K562 (cell line): Measurements from ENCODE around the gene PIK3C2G. TPM values are rescaled to one million over a fixed set of nuclear protein-coding genes. Genes with fewer than 3 reads are reported as not detected.

Source experiments
- ATAC-seq: fragments of 200-7000 bp; cut with Tn5 transposase; 3 replicates; pipeline ENCODE4 v1.9.1; 2020; ENCODE audit warnings: moderate library complexity
- BruUV-seq: library from RNA; stranded (reverse); fragments of 400-500 nt; replicated peaks from 2 replicates; lab custom pipeline; 2021; lab: Mats Ljungman, UMichigan
- CTCF ChIA-PET: fragments of 300-600 bp; formaldehyde crosslinking; extraction: SDS; loops from one replicate; lab custom pipeline; 2021; ENCODE audit warnings: low intra/inter-chr PET ratio; lab: Yijun Ruan, JAX
- POLR2A ChIA-PET: fragments of 300-600, 350-650 bp; sonication (Branson Sonifier 250); formaldehyde crosslinking; extraction: SDS; loops from one replicate; lab custom pipeline; 2021; ENCODE audit warnings: antibody characterized with exemption, inconsistent platforms; lab: Yijun Ruan, JAX
- DNase-seq, 4 experiments: peaks; one replicate each; pipeline versions ENCODE4 v3.0.0 to v3.0.0-alpha.2; 2011 to 2018; ENCODE audit warnings: low spot score in 3 of 4, mixed read lengths in 3 of 4; ENCODE audit errors: extremely low read depth in 1 of 4
- FAIRE-seq: peaks from 2 replicates; lab custom pipeline; 2011; peaks lifted over from hg19 to GRCh38; lab: Jason Lieb, UNC
- H2AFZ ChIP-seq: 2 replicates; pipeline ENCODE4 v1.6.0; 2011; ENCODE audit warnings: low read depth, low read length, control low read depth, inconsistent platforms
- H3K27ac ChIP-seq: fragments of 200-600 bp; 3 replicates; pipeline ENCODE4 v1.8.0; 2011; ENCODE audit warnings: low read depth, mild to moderate bottlenecking, control low read depth, inconsistent platforms, low read length, moderate library complexity, mixed read lengths; ENCODE audit errors: extremely low read depth
- H3K27me3 ChIP-seq, 2 experiments: fragments of 300-600 bp in 1 of 2; 2 replicates in 1 of 2; 3 replicates in 1 of 2; pipeline versions ENCODE4 v1.6.0 to v1.8.0; 2011; ENCODE audit warnings: inconsistent platforms in 2 of 2, low read length in 2 of 2, mild to moderate bottlenecking in 1 of 2, mixed read lengths in 1 of 2, moderate library complexity in 1 of 2; ENCODE audit not compliant: control insufficient read depth in 2 of 2, insufficient read depth in 2 of 2
- H3K36me3 ChIP-seq: fragments of 300-600 bp; 3 replicates; pipeline ENCODE4 v1.8.0; 2011; ENCODE audit warnings: mild to moderate bottlenecking, low read length, inconsistent platforms; ENCODE audit not compliant: control insufficient read depth, insufficient read depth
- H3K4me1 ChIP-seq, 2 experiments: fragments of 200-600 bp in 1 of 2; replicated peaks in 1 of 2; 2 replicates in 1 of 2; 3 replicates in 1 of 2; pipeline versions ENCODE4 v1.5.1 to v1.8.0; 2011; ENCODE audit warnings: inconsistent platforms in 2 of 2, low read length in 2 of 2, mild to moderate bottlenecking in 1 of 2, mixed read lengths in 1 of 2, moderate library complexity in 1 of 2; ENCODE audit not compliant: control insufficient read depth in 2 of 2, insufficient read depth in 2 of 2
- H3K4me2 ChIP-seq: 2 replicates; pipeline ENCODE4 v1.6.1; 2011; ENCODE audit warnings: low read length, control low read depth, inconsistent platforms, mixed read lengths; ENCODE audit not compliant: insufficient read depth
- H3K4me3 ChIP-seq: fragments of 200-600 bp; sonication (generic), shearing (Covaris generic); 2 replicates; pipeline ENCODE4 v1.5.1; 2016; ENCODE audit warnings: control low read depth, inconsistent platforms
- H3K79me2 ChIP-seq: fragments of 200-600 bp; 3 replicates; pipeline ENCODE4 v1.8.0; 2011; ENCODE audit warnings: low read length, inconsistent platforms; ENCODE audit not compliant: control insufficient read depth, insufficient read depth
- H3K9ac ChIP-seq, 2 experiments: 2 replicates each; pipeline versions ENCODE4 v1.6.0 to v1.6.1; 2011; ENCODE audit warnings: low read depth in 2 of 2, low read length in 2 of 2, control low read depth in 1 of 2, inconsistent platforms in 1 of 2, mild to moderate bottlenecking in 1 of 2, mixed read lengths in 1 of 2; ENCODE audit not compliant: insufficient read depth in 1 of 2
- H3K9me1 ChIP-seq: one replicate; pipeline ENCODE4 v1.6.0; 2011; ENCODE audit warnings: inconsistent platforms, mild to moderate bottlenecking, low read length, moderate library complexity; ENCODE audit not compliant: control insufficient read depth, insufficient read depth
- H3K9me3 ChIP-seq: replicated peaks from 2 replicates; pipeline ENCODE4 v1.5.1; 2011; ENCODE audit warnings: low read depth, low read length, inconsistent platforms; ENCODE audit not compliant: control insufficient read depth, insufficient read depth
- H4K20me1 ChIP-seq: replicated peaks from 2 replicates; pipeline ENCODE4 v1.6.1; 2011; ENCODE audit warnings: low read length, inconsistent platforms, mixed read lengths; ENCODE audit not compliant: control insufficient read depth, insufficient read depth
- ARID3B ChIP-seq: fragments of 250-450 bp; sonication (Bioruptor Pico); IDR thresholded peaks from 2 replicates; pipeline ENCODE4 v1.4.0; 2020; ENCODE audit warnings: borderline replicate concordance
- BCLAF1 ChIP-seq, 2 experiments: fragments of 450-650 bp in 1 of 2; IDR thresholded peaks; 2 replicates each; pipeline ENCODE4 v1.6.1; 2011 to 2017; ENCODE audit warnings: low read depth in 2 of 2, antibody characterized with exemption in 1 of 2, borderline replicate concordance in 1 of 2, low read length in 1 of 2, mild to moderate bottlenecking in 1 of 2, mixed read lengths in 1 of 2; ENCODE audit not compliant: control insufficient read depth in 1 of 2
- CEBPB ChIP-seq: fragments of 450-650 bp; IDR thresholded peaks from 2 replicates; pipeline ENCODE4 v1.6.1; 2016; ENCODE audit warnings: missing genetic modification characterization, missing compliant biosample characterization
- CXXC5 ChIP-seq: fragments of 250-450 bp; sonication (Bioruptor Pico); IDR thresholded peaks from 2 replicates; pipeline ENCODE4 v1.8.0; 2022; ENCODE audit warnings: inconsistent platforms, mild to moderate bottlenecking, moderate library complexity
- ELF1 ChIP-seq: fragments of 200-800 bp; sonication (Bioruptor generic); IDR thresholded peaks from 2 replicates; pipeline ENCODE4 v1.6.1; 2016; ENCODE audit warnings: missing genetic modification characterization, missing compliant biosample characterization
- EP300 ChIP-seq: IDR thresholded peaks from 2 replicates; pipeline ENCODE4 v1.6.1; 2012; ENCODE audit warnings: low read length, improper control_type of control experiment
- HDAC1 ChIP-seq, 2 experiments: fragments of 450-650 bp; IDR thresholded peaks; 2 replicates each; pipeline ENCODE4 v1.6.1; 2016 to 2017; ENCODE audit warnings: inconsistent platforms in 1 of 2, mild to moderate bottlenecking in 1 of 2, moderate library complexity in 1 of 2
- SAP30 ChIP-seq: fragments of 200-600 bp; sonication (generic); IDR thresholded peaks from 2 replicates; pipeline ENCODE4 v1.6.1; 2012; ENCODE audit warnings: borderline replicate concordance, low read depth, mild to moderate bottlenecking, moderate library complexity, low read length, control low read depth, inconsistent platforms; ENCODE audit not compliant: insufficient read depth, poor library complexity, severe bottlenecking
- SMARCE1 ChIP-seq: fragments of 450-650 bp; IDR thresholded peaks from 2 replicates; pipeline ENCODE4 v1.7.1; 2016; ENCODE audit warnings: mild to moderate bottlenecking
- ZSCAN29 ChIP-seq: fragments of 450-650 bp; IDR thresholded peaks from 2 replicates; pipeline ENCODE4 v1.6.1; 2017
- WGBS: fragments of 100-300 bp; shearing (Covaris generic); methylation state at CpG from one replicate; pipeline ENCODE4 v1.1.6; 2016; ENCODE audit warnings: low coverage, mixed read lengths; ENCODE audit not compliant: insufficient coverage; ENCODE audit errors: missing lambda C conversion rate; 5-methylcytosine and 5-hydroxymethylcytosine counted together
- in situ Hi-C: fragments of 300-500 bp; cut with MboI; formaldehyde crosslinking; loops from 4 replicates; pipeline ENCODE4 v1.15.0; 2018; ENCODE audit warnings: inconsistent platforms, mixed read lengths
- intact Hi-C: fragments of 100-400 bp; cut with micrococcal nuclease; formaldehyde crosslinking; loops from 2 replicates; pipeline ENCODE4 v1.14.2; 2022
- polyA plus RNA-seq, 8 experiments: library from polyadenylated mRNA; depleted of rRNA in 4 of 8; stranded (reverse) in 5 of 8; unstranded in 3 of 8; fragments of >200 nt; fragmentation: Nextera tagmentation in 2 of 8; fragmentation: Illumina TruSeq in 1 of 8; extraction: Ambion mirVana in 2 of 8; extraction: Trizol in 1 of 8; gene quantifications; 2 replicates each; pipeline versions ENCODE4 v1.2.1 to v1.2.3, GENCODE V29; 2011 to 2014; ENCODE audit warnings: inconsistent platforms in 1 of 8, missing spikeins in 1 of 8
- total RNA-seq, 7 experiments: library from RNA; depleted of rRNA in 6 of 7; stranded (reverse); fragments of >200 nt in 6 of 7; fragmentation: Illumina TruSeq in 2 of 7; extraction: Trizol in 2 of 7; gene quantifications; 2 replicates each; pipeline versions ENCODE4 v1.2.1 to v1.2.3, GENCODE V29; 2011 to 2021; ENCODE audit warnings: low replicate concordance in 1 of 7
- TF ChIP-seq, protein P1 (sequence below): fragments of 250-450 bp; sonication (Bioruptor Pico); IDR thresholded peaks from 2 replicates; pipeline ENCODE4 v1.8.0; 2021; ENCODE audit warnings: moderate library complexity, mild to moderate bottlenecking, inconsistent platforms
- TF ChIP-seq, protein P2 (sequence below): fragments of 250-450 bp; sonication (Bioruptor Pico); IDR thresholded peaks from 2 replicates; pipeline ENCODE4 v1.8.0; 2021; ENCODE audit warnings: moderate library complexity, mild to moderate bottlenecking, inconsistent platforms

Gene PIK3C2G
- total and polyA plus RNA-seq, 9 of the 15 experiments (the other 6 are each of a cell fraction or from before 2014, with no cell fraction given), result not detected

DNA sequence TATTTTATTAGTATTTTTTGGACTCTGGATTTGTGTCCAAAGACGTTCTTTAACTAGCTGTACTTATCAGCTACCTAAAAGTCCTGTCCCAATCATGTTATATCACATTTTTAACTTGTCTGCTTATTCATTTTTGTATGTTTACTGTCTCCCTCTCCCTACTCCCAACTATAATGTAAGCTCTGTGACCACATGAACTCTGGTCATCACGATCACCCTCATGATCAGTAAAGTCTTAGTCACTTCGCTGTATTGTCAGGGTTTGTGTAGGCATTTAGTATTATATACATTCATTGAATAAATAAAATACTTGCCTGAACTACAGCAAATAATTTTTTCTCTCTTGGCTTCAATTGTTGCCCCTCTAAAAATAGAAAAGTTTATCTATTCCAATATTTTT lies 211.0 kb downstream of the PIK3C2G start:
- FAIRE-seq (no peak), ATAC-seq (no peak), DNase-seq (no peak)
- ChIA-PET CTCF (no interaction called here), POLR2A (no interaction called here)
- WGBS, result 2% methylated on average over 3 of the region's 3 CpGs
- intact Hi-C loops (no loop called here), in situ Hi-C loops (no loop called here)
- Histone ChIP-seq H3K27ac (no peak overlapping the region), H3K27me3 (no peaks in the 10 kb centered on the region), H3K4me1 (no peaks in the 10 kb centered on the region), H3K4me3 (no peak overlapping the region), H4K20me1 (no peaks in the 10 kb centered on the region), H3K79me2 (no peaks in the 10 kb centered on the region), H3K9ac (no peak overlapping the region), H3K4me2 (no peak overlapping the region), H3K36me3 (no peaks in the 10 kb centered on the region), H3K9me3 (no peaks in the 10 kb centered on the region), H2AFZ (no peak overlapping the region), H3K9me1 (no peaks in the 10 kb centered on the region)
- no peak for TF ChIP-seq ARID3B (CRISPR knock-in tag)
- TF ChIP-seq ELF1 (tag), result no peak
- no peak for TF ChIP-seq BCLAF1 (IDR thresholded peaks at IDR 0.05; ENCODE audit: borderline replicate concordance in 1 of 2, control insufficient read depth in 1 of 2, low read depth in 2 of 2, low read length in 1 of 2)
- TF ChIP-seq SAP30, result no peak
- TF ChIP-seq HDAC1 (IDR thresholded peaks at IDR 0.05), result no peak
- no peak for TF ChIP-seq CXXC5 (CRISPR knock-in tag)
- TF ChIP-seq, protein P1, sequence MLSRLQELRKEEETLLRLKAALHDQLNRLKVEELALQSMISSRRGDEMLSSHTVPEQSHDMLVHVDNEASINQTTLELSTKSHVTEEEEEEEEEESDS, result no peak
- TF ChIP-seq SMARCE1, result no peak
- TF ChIP-seq EP300, result no peak
- TF ChIP-seq CEBPB, result no peak
- TF ChIP-seq ZSCAN29, result no peak
- TF ChIP-seq, protein P2, sequence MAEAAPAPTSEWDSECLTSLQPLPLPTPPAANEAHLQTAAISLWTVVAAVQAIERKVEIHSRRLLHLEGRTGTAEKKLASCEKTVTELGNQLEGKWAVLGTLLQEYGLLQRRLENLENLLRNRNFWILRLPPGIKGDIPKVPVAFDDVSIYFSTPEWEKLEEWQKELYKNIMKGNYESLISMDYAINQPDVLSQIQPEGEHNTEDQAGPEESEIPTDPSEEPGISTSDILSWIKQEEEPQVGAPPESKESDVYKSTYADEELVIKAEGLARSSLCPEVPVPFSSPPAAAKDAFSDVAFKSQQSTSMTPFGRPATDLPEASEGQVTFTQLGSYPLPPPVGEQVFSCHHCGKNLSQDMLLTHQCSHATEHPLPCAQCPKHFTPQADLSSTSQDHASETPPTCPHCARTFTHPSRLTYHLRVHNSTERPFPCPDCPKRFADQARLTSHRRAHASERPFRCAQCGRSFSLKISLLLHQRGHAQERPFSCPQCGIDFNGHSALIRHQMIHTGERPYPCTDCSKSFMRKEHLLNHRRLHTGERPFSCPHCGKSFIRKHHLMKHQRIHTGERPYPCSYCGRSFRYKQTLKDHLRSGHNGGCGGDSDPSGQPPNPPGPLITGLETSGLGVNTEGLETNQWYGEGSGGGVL, result no peak
- BruUV-seq, result no TSS peak
